Activated CD8-positive, alpha-beta memory T cell treated with anti-CD3 and anti-CD28 coated beads, Interleukin-2, amount 50 U/mL, for 24 hours (primary cell): Measurements from ENCODE around the gene P2RX6.
A peak's percentile ranks its signal among the peaks of the same experiment; 100 is the strongest.

ENCODE experiments used
- DNase-seq: peaks from one replicate; pipeline ENCODE4 v3.0.0-alpha.2; 2020; ENCODE audit errors: extremely low read depth

Gene P2RX6

DNA sequence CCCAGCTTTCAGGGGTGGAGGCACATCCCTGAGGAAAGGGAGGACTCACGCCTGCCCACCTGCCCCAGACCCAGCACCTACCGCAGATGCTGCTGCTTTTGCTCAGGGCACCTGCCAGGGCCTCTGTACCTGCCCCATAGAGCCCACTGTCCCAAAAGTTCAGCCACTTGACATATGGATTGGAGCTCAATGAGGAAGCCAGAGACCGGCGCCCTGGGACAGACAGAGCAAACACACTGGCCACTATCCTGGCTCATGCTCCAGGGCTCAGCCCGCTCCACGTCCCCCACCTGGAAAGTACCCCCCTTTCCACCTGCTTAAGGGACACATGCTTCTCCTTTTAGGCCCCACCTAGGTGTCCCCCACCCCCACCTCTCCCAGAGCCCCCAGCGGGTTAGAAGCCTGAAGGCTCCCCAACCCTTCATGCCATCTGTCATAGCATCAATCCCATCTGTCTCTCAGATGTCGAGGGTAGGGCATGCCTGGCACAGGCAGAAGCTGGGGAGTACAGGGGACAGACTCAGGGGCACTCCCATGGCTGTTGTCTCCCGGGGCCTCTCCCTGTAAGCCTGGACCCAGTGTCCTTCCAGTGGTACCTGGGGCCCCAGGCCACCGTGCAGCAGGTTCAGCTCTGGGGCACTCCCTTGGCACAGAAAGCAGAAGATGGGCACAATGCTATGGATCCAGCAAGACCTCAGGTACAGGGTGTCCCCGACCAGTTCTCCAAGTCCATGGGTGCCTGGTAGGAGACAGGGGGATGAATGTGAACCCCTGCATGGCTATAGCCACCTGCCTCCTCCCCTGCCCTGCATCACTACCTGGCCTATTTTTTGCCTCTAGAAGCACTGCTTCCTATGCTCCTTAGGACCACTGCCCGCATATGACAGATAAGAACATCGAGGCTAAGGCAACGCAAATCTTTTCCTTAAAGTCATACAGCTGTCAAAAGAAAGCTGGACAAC lies 2.2 kb upstream of the P2RX6 start:
- no peak for DNase-seq

DNA sequence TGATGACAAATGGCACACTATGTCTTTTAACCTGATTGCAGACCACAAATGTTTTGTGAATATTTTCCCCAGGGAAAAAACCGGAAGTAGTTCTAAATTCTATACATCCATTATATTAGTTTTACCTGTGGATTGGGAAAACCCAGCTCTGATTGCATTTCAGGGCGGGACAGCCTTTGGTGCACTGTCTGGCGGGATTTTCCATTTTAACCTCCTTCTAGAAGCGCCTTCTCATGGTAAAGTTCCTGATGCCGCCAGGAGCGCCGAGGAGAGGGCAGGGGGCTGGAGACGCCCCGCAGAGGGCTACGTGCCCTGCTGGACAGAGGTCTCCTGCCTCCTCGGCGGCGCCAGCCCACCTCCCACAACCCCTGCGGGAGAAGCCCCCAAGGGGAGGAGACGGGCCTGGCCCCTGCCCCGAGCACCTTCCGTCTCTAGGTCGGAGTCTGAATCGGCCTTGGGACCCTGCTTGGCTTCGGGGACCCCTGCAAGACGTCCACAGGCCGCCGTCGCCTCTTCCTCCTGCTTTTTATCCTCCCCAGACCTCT lies 1.2 kb upstream of the P2RX6 start:
- no peak for DNase-seq

DNA sequence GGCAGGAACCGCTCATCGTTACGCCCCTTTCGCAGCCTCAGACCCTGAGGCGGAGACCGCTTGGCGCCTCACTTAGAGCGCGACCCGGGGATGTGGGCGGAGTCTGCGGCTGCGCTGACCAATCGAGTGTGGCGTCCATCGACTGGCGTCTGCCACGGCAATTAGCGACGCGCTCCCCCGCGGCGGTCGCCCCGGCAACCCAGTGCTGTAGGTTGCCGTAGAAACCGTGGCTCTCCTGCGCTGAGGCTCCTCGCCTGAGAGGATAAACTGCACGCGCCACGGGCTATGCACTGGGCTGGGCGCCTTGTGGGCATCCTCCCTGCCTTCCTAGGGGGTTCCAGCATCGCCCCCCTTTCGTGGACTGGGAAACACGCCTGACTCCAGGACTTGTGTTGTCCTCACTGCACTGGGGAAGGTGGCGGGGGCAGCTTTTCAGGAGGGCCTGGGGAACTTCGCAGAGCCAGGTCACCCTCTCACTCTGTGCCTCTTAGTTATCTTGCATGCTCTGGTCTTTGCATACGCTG lies 701 bp upstream of the P2RX6 start:
- DNase-seq = peak; percentile 59

DNA sequence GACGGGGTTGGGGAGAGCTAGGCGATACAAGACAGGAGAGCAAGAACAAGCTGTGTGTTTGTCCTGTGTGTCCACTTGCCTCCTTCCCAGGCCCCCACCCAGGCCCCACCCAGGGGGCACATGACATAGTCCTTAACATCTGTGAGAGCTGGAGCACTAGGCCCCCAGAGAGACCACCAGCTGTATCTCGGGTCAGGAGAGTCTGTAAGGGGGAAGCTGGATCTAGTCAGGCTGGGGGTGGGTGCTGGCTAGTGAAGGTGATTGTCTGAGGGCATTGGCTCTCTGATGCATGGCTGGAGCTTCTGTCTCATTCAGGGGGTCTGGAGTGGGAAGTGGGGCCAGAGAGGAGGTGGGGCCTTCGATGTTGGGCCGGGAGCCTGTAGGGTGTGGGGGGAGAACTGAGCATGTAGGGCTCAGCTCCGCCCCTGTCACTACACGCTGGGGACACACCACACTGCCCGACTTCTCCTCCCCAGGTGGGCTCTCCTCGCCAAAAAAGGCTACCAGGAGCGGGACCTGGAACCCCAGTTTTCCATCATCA lies 571 bp downstream of the P2RX6 start:
- DNase-seq = no peak

DNA sequence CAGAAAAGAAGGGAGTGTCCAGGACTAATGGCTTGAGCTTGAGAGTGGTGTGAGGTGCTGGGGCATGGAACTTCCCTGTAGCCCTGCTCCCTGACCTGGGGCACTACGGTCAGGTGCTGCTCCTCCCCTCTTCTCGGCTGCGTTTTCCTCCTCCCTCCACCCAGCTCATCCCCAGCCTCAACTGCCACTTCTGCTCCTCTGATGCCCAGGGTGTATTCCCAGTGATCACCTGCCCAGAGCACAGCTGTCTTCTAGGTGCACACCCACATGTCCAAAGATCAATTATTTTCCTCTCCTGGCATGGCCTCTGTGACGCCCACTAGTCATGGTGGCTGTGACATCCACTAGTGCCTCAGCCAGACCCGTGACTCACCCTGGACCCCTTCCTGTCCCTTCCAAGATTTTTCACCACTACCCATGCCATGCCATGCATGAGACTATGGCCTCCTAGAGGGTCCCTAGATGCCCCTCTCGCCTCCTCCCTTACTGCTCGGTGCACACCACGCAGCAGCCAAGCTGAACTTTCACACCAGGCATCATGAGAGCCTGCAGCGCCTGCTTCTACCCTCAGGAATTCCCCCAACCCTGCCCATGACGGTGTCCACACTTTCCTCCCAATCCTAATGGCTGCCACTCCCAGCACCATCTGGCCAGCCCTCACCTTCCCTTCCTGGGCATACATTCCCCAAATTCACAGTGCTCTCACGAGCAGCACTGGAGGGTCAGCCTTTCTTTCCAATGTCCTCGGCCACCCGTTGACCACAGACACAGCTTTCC lies 1.9 kb downstream of the P2RX6 start:
- no peak for DNase-seq

DNA sequence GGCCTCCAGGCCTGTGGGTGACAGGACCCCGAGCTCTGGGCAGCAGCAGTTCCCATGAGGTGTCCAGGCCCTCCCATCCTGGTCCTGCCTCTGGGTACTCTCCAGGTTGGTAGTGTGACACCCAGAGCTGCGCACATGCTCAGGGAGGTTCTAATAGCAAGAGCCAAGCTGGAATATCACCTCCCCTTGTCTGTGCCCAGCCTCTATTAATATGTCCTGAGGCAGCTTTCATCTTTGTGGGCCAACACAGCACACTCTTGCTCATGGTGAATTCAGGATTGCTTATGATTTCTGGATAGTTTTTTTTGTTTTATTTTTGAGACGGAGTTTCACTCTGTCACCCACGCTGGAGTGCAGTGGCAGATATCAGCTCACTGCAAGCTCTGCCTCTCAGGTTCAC lies 3.3 kb downstream of the P2RX6 start:
- DNase-seq = no peak

DNA sequence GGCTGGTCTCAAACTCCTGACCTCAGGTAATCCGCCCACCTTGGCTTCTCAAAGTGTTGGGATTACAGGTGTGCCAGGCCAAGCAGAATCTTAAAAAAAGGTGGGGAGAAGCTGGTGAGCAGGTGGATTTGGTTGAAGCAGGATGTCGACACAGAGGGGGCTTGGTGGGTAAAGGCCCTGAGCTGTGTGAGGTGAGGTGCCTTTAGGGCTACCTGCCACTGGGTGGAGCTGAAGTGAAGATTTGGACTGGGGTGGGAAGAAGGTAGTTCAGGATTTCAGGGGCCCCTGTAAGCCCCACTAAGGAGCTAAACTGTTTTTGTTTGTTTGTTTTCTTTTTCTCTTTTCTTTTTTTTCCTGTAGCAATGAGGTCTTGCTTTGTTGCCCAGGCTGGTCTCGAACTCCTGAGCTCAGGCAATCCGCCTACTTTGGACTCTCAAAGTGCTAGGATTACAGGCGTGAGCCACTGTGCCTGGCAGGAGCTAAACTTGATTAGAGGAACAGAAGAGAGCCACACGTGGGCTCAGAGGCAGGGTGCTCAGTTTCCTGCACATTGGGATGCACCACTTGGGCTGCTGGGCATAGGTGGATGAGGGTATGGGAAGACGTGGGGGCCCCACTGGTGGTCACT lies 6.0 kb downstream of the P2RX6 start:
- no peak for DNase-seq

DNA sequence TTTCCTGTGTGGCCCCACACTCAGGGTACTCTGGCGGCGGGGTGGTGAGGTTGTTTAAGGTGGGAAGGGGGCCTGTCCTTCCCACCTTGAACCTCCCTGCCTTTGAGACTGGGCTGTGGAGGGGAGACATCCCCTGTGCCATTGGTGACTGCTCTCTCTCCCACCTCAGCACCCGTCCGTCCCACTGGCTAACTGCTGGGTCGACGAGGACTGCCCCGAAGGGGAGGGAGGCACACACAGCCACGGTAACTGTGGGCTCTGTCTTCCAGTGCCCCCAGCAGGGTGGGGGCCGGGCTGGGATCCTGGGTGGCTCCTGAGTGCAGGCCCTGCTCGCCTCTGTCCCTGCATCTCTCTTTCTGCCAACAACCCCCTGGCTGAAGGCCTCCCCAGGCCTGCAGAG lies 7.5 kb downstream of the P2RX6 start:
- DNase-seq = no peak

DNA sequence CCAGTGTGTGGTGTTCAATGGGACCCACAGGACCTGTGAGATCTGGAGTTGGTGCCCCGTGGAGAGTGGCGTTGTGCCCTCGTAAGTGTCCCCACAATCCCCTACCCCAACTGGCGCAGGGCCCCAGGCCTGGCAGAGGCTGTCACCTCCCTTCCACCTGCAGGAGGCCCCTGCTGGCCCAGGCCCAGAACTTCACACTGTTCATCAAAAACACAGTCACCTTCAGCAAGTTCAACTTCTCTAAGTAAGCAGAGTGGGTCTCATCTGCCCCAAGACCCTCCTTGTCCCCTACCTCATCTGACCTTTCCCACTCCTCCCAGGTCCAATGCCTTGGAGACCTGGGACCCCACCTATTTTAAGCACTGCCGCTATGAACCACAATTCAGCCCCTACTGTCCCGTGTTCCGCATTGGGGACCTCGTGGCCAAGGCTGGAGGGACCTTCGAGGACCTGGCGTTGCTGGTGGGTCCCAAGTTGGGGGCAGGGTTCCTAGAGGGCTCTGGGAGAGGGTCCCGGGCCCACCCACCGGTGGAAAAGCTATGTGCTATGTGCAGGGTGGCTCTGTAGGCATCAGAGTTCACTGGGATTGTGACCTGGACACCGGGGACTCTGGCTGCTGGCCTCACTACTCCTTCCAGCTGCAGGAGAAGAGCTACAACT lies 8.1 kb downstream of the P2RX6 start:
- no peak for DNase-seq

DNA sequence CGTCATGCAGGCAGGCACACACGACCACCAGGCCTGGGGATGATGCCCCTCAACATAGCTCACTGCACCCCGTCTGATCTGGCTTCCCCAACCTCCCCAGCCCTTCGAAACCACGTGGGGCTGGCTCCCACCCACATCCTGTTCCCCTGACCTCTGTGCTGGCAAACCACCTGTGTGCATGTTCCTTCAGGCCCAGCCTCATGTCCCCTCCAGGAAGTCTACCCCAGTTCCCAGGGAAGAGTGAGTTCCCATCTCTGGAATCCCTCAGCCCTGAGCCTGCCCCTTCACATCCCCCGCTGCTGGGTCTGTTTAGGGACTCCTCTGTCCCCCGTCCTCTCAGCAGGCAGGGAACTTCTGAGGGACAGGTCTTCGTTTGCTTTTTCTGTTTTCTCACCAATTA lies 10.3 kb downstream of the P2RX6 start:
- no peak for DNase-seq

DNA sequence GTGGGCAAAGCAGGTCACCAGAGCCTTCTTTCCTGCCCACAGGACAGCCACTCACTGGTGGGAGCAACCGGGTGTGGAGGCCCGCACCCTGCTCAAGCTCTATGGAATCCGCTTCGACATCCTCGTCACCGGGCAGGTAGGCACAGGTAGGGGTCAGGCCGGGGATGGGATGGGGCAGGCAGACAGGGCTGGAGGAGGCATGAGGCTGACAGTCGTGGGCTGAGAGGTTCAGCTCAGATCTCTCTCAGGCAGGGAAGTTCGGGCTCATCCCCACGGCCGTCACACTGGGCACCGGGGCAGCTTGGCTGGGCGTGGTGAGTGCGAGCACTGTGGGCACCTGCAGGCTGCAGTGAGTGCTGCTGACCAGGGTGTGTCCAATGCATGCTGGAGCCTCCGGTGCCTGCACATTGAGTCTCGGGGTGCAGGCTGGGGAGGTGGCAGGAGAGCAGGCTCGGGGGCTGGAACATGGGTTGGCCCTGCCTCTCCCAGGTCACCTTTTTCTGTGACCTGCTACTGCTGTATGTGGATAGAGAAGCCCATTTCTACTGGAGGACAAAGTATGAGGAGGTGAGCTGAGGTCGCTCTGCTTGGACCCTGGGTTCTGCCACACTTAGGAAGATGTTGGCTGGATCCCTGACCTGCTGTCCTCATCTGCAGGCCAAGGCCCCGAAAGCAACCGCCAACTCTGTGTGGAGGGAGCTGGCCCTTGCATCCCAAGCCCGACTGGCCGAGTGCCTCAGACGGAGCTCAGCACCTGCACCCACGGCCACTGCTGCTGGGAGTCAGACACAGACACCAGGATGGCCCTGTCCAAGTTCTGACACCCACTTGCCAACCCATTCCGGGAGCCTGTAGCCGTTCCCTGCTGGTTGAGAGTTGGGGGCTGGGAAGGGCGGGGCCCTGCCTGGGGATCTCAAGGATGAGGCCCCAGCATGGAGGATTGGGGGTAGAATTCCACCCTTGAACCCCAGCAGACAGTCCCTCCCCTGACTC lies 11.1 kb downstream of the P2RX6 start:
- no peak for DNase-seq

DNA sequence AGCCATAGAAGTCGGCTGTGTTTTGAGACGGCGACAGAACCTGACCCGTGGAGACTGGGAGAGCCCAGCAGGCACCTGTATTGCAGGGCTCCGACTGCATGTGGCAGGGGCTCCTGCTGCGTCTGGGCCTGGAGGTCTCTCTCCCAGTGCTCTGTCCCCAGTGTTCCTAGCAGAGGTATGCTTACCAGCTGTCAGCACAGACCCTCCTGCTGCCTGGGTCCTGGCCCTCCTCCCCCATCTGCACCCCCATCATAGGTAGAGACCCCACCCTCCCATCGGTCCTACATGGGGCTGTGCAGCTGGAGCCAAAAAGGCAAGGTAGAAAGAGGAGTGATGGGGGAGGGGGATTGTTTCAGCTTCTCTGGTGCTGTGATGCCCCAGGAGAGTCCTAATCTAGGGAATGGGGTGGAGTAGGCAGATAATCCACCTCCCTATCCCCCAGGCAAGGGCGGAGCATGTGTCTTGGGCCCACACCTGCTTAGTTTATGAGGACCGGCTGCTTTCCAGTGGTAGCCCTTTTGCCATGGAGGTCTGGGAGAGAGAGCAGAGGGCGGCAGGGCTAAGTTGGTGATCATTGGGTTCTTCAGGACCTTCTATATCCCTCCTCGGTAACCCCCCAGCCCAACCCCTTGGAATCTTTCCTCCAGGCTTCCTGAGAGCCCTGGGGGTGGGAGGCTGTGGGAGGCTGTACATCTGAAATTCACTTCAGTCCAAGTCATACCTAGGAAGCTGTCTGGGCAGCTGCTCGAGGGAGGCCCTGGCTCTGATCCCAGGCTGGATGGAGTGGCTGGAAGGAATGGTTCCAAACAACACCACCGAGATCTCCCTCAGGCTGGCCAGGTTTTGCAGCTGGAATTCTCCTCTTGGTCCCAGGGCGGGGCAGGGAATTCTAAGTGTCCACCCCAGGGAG lies 12.1 kb downstream of the P2RX6 start:
- no peak for DNase-seq

DNA sequence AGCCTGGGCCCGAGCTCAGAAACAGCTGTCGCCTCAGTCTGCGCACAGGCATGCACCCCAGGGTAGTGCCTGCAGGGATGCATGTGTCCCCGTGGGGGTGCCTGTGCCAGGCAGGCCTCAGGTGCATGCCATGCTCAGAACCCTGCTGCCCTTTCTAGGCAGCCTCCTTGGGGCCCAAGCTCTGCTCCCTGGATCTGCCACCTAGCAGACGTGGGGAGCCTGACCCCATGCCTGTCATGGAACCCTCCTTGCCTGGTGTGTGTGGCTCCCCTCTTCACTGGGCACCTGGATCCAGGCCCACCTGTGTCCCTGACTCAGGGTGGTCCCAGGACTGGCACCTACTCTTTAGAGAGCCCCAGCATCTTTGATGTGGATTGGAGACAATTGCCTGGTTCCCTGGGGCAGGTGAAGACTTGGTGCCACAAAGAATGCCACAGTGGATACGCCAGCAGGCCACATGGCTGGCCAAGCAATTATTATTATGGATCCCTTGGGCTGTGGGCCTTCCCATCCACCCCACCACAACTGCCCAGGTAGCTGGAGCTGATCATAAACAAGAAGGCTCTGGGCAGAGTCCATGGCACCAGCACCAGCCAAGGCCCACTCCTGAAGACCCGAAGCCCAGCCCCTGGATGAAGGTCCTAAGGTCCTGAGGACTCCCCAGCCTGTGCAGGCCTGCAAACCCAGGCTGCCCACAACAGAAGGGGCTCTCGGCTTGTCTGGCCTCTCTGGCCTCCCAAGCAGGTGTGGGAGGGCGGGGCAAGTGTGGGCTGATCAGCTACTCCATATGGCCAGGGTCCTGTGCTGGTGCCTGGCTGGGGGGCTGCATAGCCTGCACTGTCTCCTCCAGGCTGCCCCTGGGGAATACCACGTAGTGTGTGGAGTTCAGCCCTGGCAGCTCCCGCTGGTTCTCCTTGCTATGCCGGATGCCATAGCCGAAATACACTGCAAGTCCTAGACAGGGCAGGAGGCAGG lies 13.6 kb downstream of the P2RX6 start:
- no peak for DNase-seq

DNA sequence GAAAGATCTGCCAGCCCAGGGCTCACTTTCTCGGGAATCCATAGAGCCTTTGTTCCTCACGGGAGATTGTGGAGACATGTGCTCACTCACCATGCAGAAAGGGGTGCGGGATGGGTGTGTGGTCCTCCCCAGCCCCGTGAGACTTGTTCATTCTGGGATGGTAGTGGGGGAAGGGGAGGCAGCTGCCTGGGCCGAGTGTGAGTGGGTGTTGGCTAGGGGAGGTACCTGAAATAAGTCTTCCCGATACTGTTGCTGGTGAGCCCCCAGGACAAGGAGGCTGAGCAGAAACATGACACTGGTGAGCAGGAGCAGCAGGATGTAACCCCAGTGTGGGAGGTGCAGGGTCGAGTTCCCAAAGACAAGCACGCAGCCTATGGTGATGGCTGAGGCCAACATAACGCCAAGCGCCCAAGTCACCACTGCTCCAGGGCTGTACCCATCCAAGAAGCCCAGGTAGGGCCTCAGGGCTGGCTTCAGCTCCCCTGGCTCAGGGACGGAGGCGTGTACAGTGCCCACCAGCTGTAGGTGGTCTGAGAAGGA lies 14.6 kb downstream of the P2RX6 start:
- DNase-seq = no peak

DNA sequence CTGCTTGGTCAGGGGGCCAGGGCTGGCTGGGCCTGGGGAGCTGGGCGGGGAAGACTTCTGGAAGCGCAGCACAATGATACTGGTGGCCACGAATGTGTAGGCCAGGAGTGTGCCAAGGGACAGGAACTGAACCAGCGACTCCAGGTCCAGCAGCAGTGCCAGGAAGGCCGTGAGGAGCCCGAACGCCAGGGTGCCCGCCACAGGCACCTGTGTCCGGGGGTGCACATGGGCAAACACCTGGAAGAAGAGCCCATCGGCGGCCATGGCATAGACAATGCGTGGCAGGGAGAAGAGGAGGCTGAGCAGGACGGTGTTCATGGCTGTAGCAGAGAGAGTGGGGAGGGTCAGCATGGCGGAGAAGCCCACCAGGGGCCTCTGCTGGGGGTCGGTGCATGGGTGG lies 15.1 kb downstream of the P2RX6 start:
- DNase-seq = no peak

DNA sequence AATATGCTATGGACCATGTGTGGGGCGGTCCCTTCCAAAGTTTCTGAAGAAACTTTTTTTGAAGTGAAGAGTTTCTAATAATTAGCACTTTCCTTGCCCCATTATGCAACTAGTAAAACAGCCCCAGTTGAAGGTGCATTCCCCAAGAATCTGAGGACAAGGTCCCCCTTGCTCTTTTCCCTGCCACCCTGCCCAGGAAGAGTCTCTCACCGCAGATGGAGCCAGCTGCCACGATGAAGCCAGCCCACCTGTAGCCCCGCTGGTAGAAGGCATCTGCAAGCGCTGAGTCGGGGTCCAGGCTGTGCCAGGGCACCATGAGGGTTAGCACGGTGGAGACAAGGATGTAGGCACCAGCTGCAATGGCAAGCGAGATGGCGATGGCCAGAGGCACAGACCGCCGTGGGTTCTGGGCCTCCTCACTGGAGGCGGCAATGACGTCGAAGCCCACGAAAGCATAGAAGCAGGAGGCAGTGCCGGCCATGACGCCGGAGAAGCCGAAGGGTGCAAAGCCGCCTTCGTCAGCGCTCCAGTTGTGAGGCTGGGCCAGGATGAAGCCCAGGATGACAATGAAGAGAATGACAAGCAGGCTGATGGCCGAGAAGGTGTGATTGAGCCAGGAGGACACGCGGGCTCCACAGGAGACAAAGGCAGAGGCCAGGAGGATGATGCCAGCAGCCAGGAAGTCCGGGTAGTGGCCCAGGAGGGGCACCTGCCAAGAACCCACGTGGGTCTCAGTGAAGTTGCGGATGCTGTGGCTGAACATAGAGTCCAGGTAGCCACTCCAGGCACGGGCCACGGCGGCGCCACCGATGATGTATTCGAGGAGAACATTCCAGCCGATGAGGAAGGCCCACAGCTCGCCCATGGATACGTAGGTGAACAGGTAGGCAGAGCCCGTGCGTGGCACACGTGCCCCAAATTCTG lies 15.9 kb downstream of the P2RX6 start:
- DNase-seq = no peak
